Immature natural killer cell (primary cell): ENCODE measurements around the gene DNAH8. TPM values are rescaled to one million over a fixed set of nuclear protein-coding genes. Genes with fewer than 3 reads are reported as not detected.
A peak's percentile ranks its signal among the peaks of the same experiment; 100 is the strongest.

Source experiments
- DNase-seq, 3 donors: peaks; one replicate each; pipeline ENCODE4 v3.0.0; 2022; ENCODE audit warnings: mixed read lengths in 1 of 3
- H3K27ac Mint-ChIP-seq, 6 donors: one replicate each; pipeline ENCODE4 v1.8.0; 2020; ENCODE audit warnings: mixed read lengths in 6 of 6, mild to moderate bottlenecking in 5 of 6, inconsistent platforms in 4 of 6, moderate library complexity in 3 of 6
- H3K27me3 Mint-ChIP-seq, 3 donors: one replicate each; pipeline ENCODE4 v1.8.0; 2020 to 2021; ENCODE audit warnings: low read depth in 3 of 3, mild to moderate bottlenecking in 3 of 3, mixed read lengths in 3 of 3, moderate library complexity in 3 of 3, inconsistent platforms in 1 of 3
- H3K36me3 Mint-ChIP-seq, 3 donors: one replicate each; pipeline ENCODE4 v1.8.0; 2020; ENCODE audit warnings: mixed read lengths in 3 of 3, inconsistent platforms in 2 of 3, mild to moderate bottlenecking in 2 of 3
- H3K4me1 Mint-ChIP-seq, 2 donors: one replicate each; pipeline ENCODE4 v1.8.0; 2020; ENCODE audit warnings: inconsistent platforms in 2 of 2, mild to moderate bottlenecking in 2 of 2, mixed read lengths in 2 of 2, moderate library complexity in 1 of 2
- H3K4me3 Mint-ChIP-seq, 5 donors: one replicate each; pipeline ENCODE4 v1.8.0; 2020; ENCODE audit warnings: mild to moderate bottlenecking in 5 of 5, mixed read lengths in 5 of 5, inconsistent platforms in 3 of 5, moderate library complexity in 3 of 5
- H3K9me3 Mint-ChIP-seq, 6 donors: one replicate each; pipeline ENCODE4 v1.8.0; 2020; ENCODE audit warnings: mild to moderate bottlenecking in 6 of 6, mixed read lengths in 6 of 6, inconsistent platforms in 4 of 6, moderate library complexity in 3 of 6
- polyA plus RNA-seq, 3 donors: library from polyadenylated mRNA; unstranded; fragments of 300-500 nt; fragmentation: Illumina TruSeq; gene quantifications; one replicate each; pipeline ENCODE4 v1.2.3, GENCODE V29; 2021

The DNAH8 gene
- polyA plus RNA-seq, 3 donors from 2014 or later: not detected

- Mint-ChIP-seq H3K4me3 (no peak overlapping the region), H3K36me3 (no peaks in the 10 kb centered on the region), H3K4me1 (peaks cover 24 to 39% of the 10 kb centered on the region in 2 donors), H3K9me3 (no peaks in the 10 kb centered on the region), H3K27me3 (peaks cover 0 to 8% (median 6%) of the 10 kb centered on the region in 3 donors), H3K27ac (no peak overlapping the region)
- DNase-seq: no peak
These were observed 328.7 kb downstream of the DNAH8 start for GRCh38 chr6:39043776-39044175.

DNA sequence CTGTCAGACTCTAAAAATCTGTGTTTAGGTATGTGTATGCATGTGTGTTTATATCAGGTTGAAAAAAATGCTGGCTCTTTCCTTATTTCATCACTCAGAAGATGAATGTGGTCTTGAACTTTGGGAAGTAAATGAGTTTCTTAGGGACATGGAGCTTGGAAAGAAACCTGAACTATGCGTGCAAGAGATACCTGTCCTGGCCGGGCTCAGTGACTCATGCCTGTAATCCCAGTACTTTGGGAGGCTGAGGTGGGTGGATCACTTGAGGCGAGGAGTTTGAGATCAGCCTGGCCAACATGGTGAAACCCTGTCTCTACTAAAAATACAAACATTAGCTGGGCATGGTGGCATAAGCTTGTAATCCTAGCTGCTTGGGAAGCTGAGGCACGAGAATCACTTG lies 329.1 kb downstream of the DNAH8 start:
- no peaks in the 10 kb centered on the region for H3K9me3 Mint-ChIP-seq
- peaks cover 26 to 41% of the 10 kb centered on the region in 2 donors for H3K4me1 Mint-ChIP-seq
- peaks cover 0 to 7% (median 6%) of the 10 kb centered on the region in 3 donors for H3K27me3 Mint-ChIP-seq
- H3K4me3 Mint-ChIP-seq: no peak overlapping the region
- no peak for DNase-seq
- no peaks in the 10 kb centered on the region for H3K36me3 Mint-ChIP-seq
- H3K27ac Mint-ChIP-seq: no peak overlapping the region

- Mint-ChIP-seq H3K4me1 (peaks cover 40 to 46% of the 10 kb centered on the region in 2 donors), H3K9me3 (no peaks in the 10 kb centered on the region), H3K4me3 (peak overlapping the region; percentile 55 to 82 (median 61)), H3K27me3 (peaks cover 6 to 15% (median 8%) of the 10 kb centered on the region in 3 donors), H3K27ac (peak overlapping the region in 2 of 6 donors; percentile 53 to 80), H3K36me3 (peaks cover 0 to 5% (median 0%) of the 10 kb centered on the region in 3 donors)
- no peak for DNase-seq
These were observed 332.6 kb downstream of the DNAH8 start for GRCh38 chr6:39047434-39048327.

- Mint-ChIP-seq H3K27ac (peak within 1 kb of the TSS in 3 of 6 donors; percentile 53 to 80 (median 75)), H3K4me1 (peaks cover 46 to 48% of the 10 kb centered on the region in 2 donors), H3K36me3 (peaks cover 0 to 5% (median 0%) of the 10 kb centered on the region in 3 donors), H3K9me3 (peaks cover 0 to 1% (median 0%) of the 10 kb centered on the region in 6 donors), H3K4me3 (peak within 1 kb of the TSS; percentile 55 to 82 (median 77)), H3K27me3 (peaks cover 6 to 15% (median 8%) of the 10 kb centered on the region in 3 donors)
- DNase-seq: no peak
These were observed 333.6 kb downstream of the DNAH8 start, which contains the start of gene GLP1R for GRCh38 chr6:39048481-39049399. Gene GLP1R, plus strand, starts transcription at chr6:39048781. Its CDS starts 60 bp downstream, at chr6:39048841.

- peaks cover 6 to 15% (median 8%) of the 10 kb centered on the region in 3 donors for H3K27me3 Mint-ChIP-seq
These were observed 334.6 kb downstream of the DNAH8 start for GRCh38 chr6:39049575-39050283.

GRCh38 chr6:39050453-39051112 lies 335.5 kb downstream of the DNAH8 start:
- peaks cover 6 to 15% (median 8%) of the 10 kb centered on the region in 3 donors for H3K27me3 Mint-ChIP-seq
- peak overlapping the region; percentile 45 to 79 (median 72) for H3K4me3 Mint-ChIP-seq
- peaks cover 46 to 48% of the 10 kb centered on the region in 2 donors for H3K4me1 Mint-ChIP-seq
- H3K36me3 Mint-ChIP-seq: peaks cover 0 to 5% (median 0%) of the 10 kb centered on the region in 3 donors
- H3K9me3 Mint-ChIP-seq: peaks cover 0 to 1% (median 0%) of the 10 kb centered on the region in 6 donors
- no peak for DNase-seq
- H3K27ac Mint-ChIP-seq: peak overlapping the region; percentile 17 to 85 (median 74)

More at GRCh38 chr6:39049575-39050283, 334.6 kb downstream of the DNAH8 start:
- Mint-ChIP-seq H3K4me1 (peaks cover 46 to 48% of the 10 kb centered on the region in 2 donors), H3K9me3 (peaks cover 0 to 1% (median 0%) of the 10 kb centered on the region in 6 donors), H3K27ac (peak overlapping the region in 1 of 6 donors; percentile 75), H3K36me3 (peaks cover 0 to 5% (median 0%) of the 10 kb centered on the region in 3 donors), H3K4me3 (peak overlapping the region; percentile 42 to 79 (median 74))
- DNase-seq: no peak

GRCh38 chr6:39051399-39052122 lies 336.4 kb downstream of the DNAH8 start:
- peaks cover 6 to 15% (median 8%) of the 10 kb centered on the region in 3 donors for H3K27me3 Mint-ChIP-seq
- H3K4me3 Mint-ChIP-seq: peak overlapping the region; percentile 29 to 79 (median 57)
- DNase-seq: peak in 1 of 3 donors; percentile 9
- H3K27ac Mint-ChIP-seq: peak overlapping the region in 5 of 6 donors; percentile 36 to 85 (median 68)
- H3K36me3 Mint-ChIP-seq: peaks cover 0 to 5% (median 0%) of the 10 kb centered on the region in 3 donors
- peaks cover 0 to 1% (median 0%) of the 10 kb centered on the region in 6 donors for H3K9me3 Mint-ChIP-seq
- peaks cover 48% of the 10 kb centered on the region in 2 donors for H3K4me1 Mint-ChIP-seq

DNA sequence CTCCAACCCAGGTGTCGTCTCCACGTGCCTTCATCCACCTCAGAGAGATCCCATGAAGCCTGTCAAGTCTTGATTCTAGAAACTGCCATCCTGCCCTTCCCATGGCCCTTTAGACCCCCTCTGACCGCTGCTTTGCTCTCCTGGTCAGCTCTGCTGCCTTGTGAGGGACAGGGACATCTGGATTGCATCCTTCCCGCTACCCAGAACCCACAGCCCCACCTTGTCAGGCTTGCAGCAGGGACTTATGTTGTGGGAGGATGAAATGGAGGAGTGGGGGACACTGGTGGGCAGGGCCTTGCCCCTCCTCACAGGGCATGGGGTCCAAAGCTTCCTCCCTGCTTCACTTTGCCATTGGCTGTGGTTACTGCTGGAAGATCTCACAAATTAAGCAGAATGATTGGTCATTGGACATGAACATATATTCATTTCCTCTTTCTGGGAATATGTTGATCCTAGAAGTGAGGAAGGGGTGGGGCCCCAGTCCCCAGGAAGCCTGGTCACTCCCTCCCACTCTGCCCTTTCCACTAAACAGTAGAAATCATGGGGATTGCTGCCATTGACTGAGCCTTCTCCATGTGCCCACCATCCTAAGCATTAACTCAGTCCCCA lies 338.0 kb downstream of the DNAH8 start:
- Mint-ChIP-seq H3K36me3 (peaks cover 0 to 5% (median 0%) of the 10 kb centered on the region in 3 donors), H3K4me1 (peaks cover 47 to 51% of the 10 kb centered on the region in 2 donors), H3K9me3 (peaks cover 0 to 1% (median 0%) of the 10 kb centered on the region in 6 donors), H3K27me3 (peaks cover 2 to 8% (median 6%) of the 10 kb centered on the region in 3 donors), H3K27ac (no peak overlapping the region), H3K4me3 (peak overlapping the region in 2 of 5 donors; percentile 1 to 47)
- no peak for DNase-seq

GRCh38 chr6:39053854-39054576 lies 338.9 kb downstream of the DNAH8 start:
- Mint-ChIP-seq H3K9me3 (peaks cover 0 to 1% (median 0%) of the 10 kb centered on the region in 6 donors), H3K27me3 (peaks cover 2 to 8% (median 6%) of the 10 kb centered on the region in 3 donors), H3K27ac (no peak overlapping the region), H3K4me3 (no peak overlapping the region), H3K36me3 (peaks cover 0 to 5% (median 0%) of the 10 kb centered on the region in 3 donors), H3K4me1 (peaks cover 48 to 53% of the 10 kb centered on the region in 2 donors)
- DNase-seq: no peak

DNA sequence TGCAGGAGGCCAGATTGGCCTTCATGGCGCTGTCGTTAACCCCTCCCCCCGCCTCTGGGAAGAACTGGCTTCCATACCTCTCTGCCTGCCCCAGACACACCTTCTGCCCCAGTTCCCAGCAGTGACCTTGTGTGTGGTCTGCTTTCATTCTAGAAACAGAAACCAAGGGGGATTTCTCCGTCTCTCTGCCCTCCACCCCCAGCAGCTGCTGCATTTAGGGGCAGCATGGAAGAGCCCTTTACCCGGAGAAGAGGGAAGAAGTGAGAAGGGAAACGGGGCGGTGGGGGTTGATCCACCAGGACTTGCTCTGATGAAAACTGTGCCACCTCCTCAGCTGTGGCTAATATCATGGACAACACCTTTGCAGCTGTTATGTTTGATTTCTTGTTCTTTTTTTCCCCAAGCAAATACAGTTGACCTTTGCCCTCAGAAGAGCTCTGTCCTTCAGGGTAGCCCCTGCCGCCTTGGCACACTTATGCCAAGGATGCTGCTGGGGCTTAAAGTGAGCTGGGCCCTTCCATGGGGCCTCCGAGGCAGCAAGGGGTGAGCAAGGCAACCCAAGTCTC lies 339.5 kb downstream of the DNAH8 start:
- Mint-ChIP-seq H3K36me3 (peaks cover 0 to 5% (median 0%) of the 10 kb centered on the region in 3 donors), H3K27ac (no peak overlapping the region), H3K4me3 (no peak overlapping the region), H3K4me1 (peaks cover 42 to 47% of the 10 kb centered on the region in 2 donors), H3K27me3 (peaks cover 2 to 6% (median 5%) of the 10 kb centered on the region in 3 donors), H3K9me3 (peaks cover 0 to 1% (median 0%) of the 10 kb centered on the region in 6 donors)
- DNase-seq: no peak
